HepG2 (cell line): ENCODE results near the gene NRN1L. TPM values are rescaled to one million over a fixed set of nuclear protein-coding genes. Genes with fewer than 3 reads are reported as not detected.
A peak's percentile ranks its signal among the peaks of the same experiment; 100 is the strongest.

Experiments
- ASH2L ChIP-seq: fragments of 300-600, 200-600 bp; sonication (generic); IDR thresholded peaks from 2 replicates; pipeline ENCODE4 v1.7.0; 2017; ENCODE audit warnings: low read depth, mild to moderate bottlenecking, moderate library complexity, mixed read lengths, low read length; ENCODE audit not compliant: insufficient read length
- CAMTA2 ChIP-seq: sonication (generic); formaldehyde crosslinking; IDR thresholded peaks from 2 replicates; pipeline ENCODE4 v1.4.0; 2020; ENCODE audit warnings: mild to moderate bottlenecking, missing genetic modification reagents, borderline replicate concordance
- KAT8 ChIP-seq: IDR thresholded peaks from 2 replicates; pipeline ENCODE4 v1.6.1; 2016; ENCODE audit warnings: missing genetic modification reagents, missing compliant biosample characterization
- PATZ1 ChIP-seq: sonication (generic); formaldehyde crosslinking; IDR thresholded peaks from 2 replicates; pipeline ENCODE4 v1.4.0; 2020; ENCODE audit warnings: missing genetic modification reagents
- PAWR ChIP-seq: sonication (generic); formaldehyde crosslinking; IDR thresholded peaks from 2 replicates; pipeline ENCODE4 v1.4.0; 2020; ENCODE audit warnings: missing genetic modification reagents, mild to moderate bottlenecking, borderline replicate concordance
- REPIN1 ChIP-seq: sonication (generic); formaldehyde crosslinking; IDR thresholded peaks from 2 replicates; pipeline ENCODE4 v1.8.0; 2022; ENCODE audit warnings: missing genetic modification reagents, low read depth, mild to moderate bottlenecking, borderline replicate concordance
- UBTF ChIP-seq: sonication (generic); formaldehyde crosslinking; IDR thresholded peaks from 2 replicates; pipeline ENCODE4 v1.4.0; 2020; ENCODE audit warnings: mild to moderate bottlenecking, missing genetic modification reagents
- YY1 ChIP-seq: IDR thresholded peaks from 2 replicates; pipeline ENCODE4 v1.6.1; 2011; ENCODE audit warnings: low read length, low read depth, moderate library complexity, mild to moderate bottlenecking; ENCODE audit not compliant: insufficient read depth, insufficient replicate concordance
- ZBTB34 ChIP-seq: sonication (generic); formaldehyde crosslinking; IDR thresholded peaks from 2 replicates; pipeline ENCODE4 v1.8.0; 2022; ENCODE audit warnings: mild to moderate bottlenecking, missing genetic modification reagents
- ZHX1 ChIP-seq: sonication (generic); formaldehyde crosslinking; IDR thresholded peaks from 2 replicates; pipeline ENCODE4 v1.8.1; 2022; ENCODE audit warnings: low read depth, mild to moderate bottlenecking, missing genetic modification reagents
- ZNF275 ChIP-seq: sonication (generic); formaldehyde crosslinking; IDR thresholded peaks from 2 replicates; pipeline ENCODE4 v1.8.0; 2022; ENCODE audit warnings: missing genetic modification reagents, mild to moderate bottlenecking, inconsistent platforms, borderline replicate concordance
- ZNF431 ChIP-seq: sonication (generic); formaldehyde crosslinking; IDR thresholded peaks from 2 replicates; pipeline ENCODE4 v1.9.0; 2022; ENCODE audit warnings: missing genetic modification reagents, low read depth, mild to moderate bottlenecking, borderline replicate concordance
- ZNF576 ChIP-seq: sonication (generic); formaldehyde crosslinking; IDR thresholded peaks from 2 replicates; pipeline ENCODE4 v1.4.0; 2020; ENCODE audit warnings: mild to moderate bottlenecking, missing genetic modification reagents
- ZNF605 ChIP-seq: sonication (generic); formaldehyde crosslinking; IDR thresholded peaks from 2 replicates; pipeline ENCODE4 v1.8.0; 2022; ENCODE audit warnings: mild to moderate bottlenecking, missing genetic modification reagents
- polyA plus RNA-seq, 8 experiments: library from polyadenylated mRNA; depleted of rRNA in 3 of 8; stranded (reverse) in 7 of 8; unstranded in 1 of 8; fragments of >200 nt; fragmentation: Illumina TruSeq in 4 of 8; extraction: Trizol in 4 of 8; gene quantifications; 2 replicates each; pipeline versions ENCODE4 v1.2.1 to v1.2.3, GENCODE V29; 2011 to 2016; ENCODE audit warnings: low read depth in 4 of 8, missing spikeins in 1 of 8, mixed read lengths in 1 of 8; ENCODE audit not compliant: insufficient read depth in 1 of 8
- total RNA-seq, 5 experiments: library from RNA; depleted of rRNA; stranded (reverse); fragments of >200 nt; fragmentation: Illumina TruSeq; extraction: Trizol; gene quantifications; 2 replicates each; pipeline ENCODE4 v1.2.3, GENCODE V29; 2016; ENCODE audit warnings: low read depth in 1 of 5

NRN1L gene
- total and polyA plus RNA-seq, 2 of the 13 experiments (the other 11 are each of a cell fraction or from before 2014, with no cell fraction given), result 0.53 to 1.2 TPM

- TF ChIP-seq ZNF431 (CRISPR knock-in tag), result no peak; the same call in 1 of the 2 replicates
- TF ChIP-seq PATZ1, result peak; percentile 31; the same call in 1 of the 2 replicates
- TF ChIP-seq KAT8 (CRISPR knock-in tag), result no peak
- no peak for TF ChIP-seq YY1
- no peak for TF ChIP-seq CAMTA2
- no peak for TF ChIP-seq ASH2L
- no peak for TF ChIP-seq ZNF605 (CRISPR knock-in tag)
- TF ChIP-seq ZBTB34 (CRISPR knock-in tag), result no peak
- TF ChIP-seq ZNF275 (CRISPR knock-in tag), result 0 out of 2 replicates have a peak, but pooled peaks have one; percentile 21
- no peak; the same call in 1 of the 2 replicates for TF ChIP-seq ZHX1 (CRISPR knock-in tag)
- TF ChIP-seq REPIN1 (CRISPR knock-in tag), result no peak
- TF ChIP-seq PAWR (CRISPR knock-in tag), result no peak
- no peak for TF ChIP-seq ZNF576
- TF ChIP-seq UBTF (CRISPR knock-in tag), result no peak; the same call in 1 of the 2 replicates
Observed at GRCh38 chr16:67847064-67847861, 37.4 kb upstream of the NRN1L start, which contains the start of gene CENPT (continued).
